PFSK-1 (cell line): Measurements from ENCODE around the gene THRSP.

Source experiments
- FOXP2 ChIP-seq: optimal IDR thresholded peaks from 2 replicates; pipeline ENCODE3; 2011; ENCODE audit warnings: borderline replicate concordance, control low read depth, inconsistent platforms; ENCODE audit not compliant: insufficient read depth; ENCODE audit errors: extremely low read length, extremely low read depth
- POLR2AphosphoS5 ChIP-seq: IDR thresholded peaks from 2 replicates; pipeline ENCODE4 v1.6.1; 2012; ENCODE audit warnings: low read depth, mild to moderate bottlenecking, control low read depth, low read length, moderate library complexity
- REST ChIP-seq, 2 experiments: IDR thresholded peaks; 2 replicates each; pipeline versions ENCODE4 v1.6.1 to v1.8.0; 2011 to 2012; ENCODE audit warnings: low read depth in 2 of 2, low read length in 2 of 2, control low read depth in 1 of 2, inconsistent platforms in 1 of 2, mild to moderate bottlenecking in 1 of 2, moderate library complexity in 1 of 2; ENCODE audit not compliant: insufficient read depth in 1 of 2

GRCh38 chr11:78054971-78055370, 8.7 kb upstream of the THRSP start:
- TF ChIP-seq POLR2AphosphoS5 (no peak), REST (IDR thresholded peaks at IDR 0.05; ENCODE audit: insufficient read depth in 1 of 2, low read depth in 2 of 2, low read length in 2 of 2) (no peak), FOXP2 (no peak)
